GM18873 (cell line): ENCODE measurements around the gene TIPRL.
"Not testable (repeated sequence)": the region's sequence is repeated elsewhere in the genome, so short reads cannot be mapped to it uniquely, and the experiment has no call there.

Source experiments
- ATAC-seq: cut with Tn5 transposase; IDR thresholded peaks from one replicate; pipeline ENCODE4 v1.9.1; 2021; ENCODE audit warnings: mild to moderate bottlenecking, moderate library complexity, moderate number of reproducible peaks; ENCODE audit not compliant: unreplicated experiment, low FRiP score

TIPRL gene

DNA sequence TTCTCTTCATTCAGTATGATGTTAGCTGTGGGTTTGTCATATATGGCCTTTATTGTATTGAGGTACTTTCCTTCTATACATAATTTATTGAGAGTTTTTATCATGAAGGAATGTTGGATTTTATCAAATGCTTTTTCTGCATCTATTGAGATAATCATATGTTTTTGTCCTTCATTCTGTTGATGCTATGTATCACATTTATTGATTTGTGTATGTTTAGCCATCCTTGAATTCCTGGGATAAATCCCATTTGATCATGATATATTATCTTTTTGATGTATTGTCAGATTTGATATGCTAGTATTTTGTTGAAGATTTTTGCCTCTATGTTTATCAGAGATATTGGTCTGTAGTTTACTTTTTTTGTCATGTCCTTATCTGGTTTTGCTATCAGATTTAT is 21.1 kb upstream of the TIPRL start:
- ATAC-seq: no peak

DNA sequence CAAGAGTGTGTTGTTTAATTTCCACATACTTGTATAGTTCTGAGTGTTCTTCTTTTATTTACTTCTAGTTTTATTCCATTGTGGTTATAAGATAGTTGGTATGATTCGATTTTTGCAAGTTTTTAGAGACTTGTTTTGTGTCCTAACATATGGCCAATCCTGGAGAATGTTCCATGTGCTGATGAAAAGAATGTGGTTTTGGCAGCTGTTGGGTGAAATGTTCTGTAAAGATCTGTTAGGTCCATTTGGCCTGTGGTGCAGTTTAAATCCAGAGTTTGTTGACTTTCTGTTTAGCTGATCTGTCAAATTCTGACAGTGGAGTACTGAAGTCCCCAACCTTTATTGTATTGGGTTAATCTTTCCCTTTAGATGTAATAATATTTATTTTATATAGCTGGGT is 19.5 kb upstream of the TIPRL start:
- ATAC-seq: no peak

DNA sequence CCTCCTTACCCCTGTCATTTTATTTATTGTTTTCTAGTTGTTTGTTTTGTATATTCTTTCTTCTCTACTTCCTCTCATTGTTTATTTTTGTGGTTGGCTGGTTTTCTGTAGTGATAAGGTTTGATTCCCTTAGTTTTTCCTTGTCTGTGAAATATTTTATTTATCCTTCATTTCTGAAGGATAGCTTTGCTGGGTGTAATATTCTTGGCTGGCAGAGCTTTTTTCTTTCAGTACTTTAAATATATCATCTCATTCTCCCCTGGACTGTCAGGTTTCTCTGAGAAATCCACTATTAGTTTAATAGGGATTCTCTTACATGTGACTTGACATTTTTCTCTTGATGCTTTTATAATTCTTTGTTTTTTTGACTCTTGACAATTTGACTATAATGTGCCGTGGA is 18.8 kb upstream of the TIPRL start:
- ATAC-seq: no peak

DNA sequence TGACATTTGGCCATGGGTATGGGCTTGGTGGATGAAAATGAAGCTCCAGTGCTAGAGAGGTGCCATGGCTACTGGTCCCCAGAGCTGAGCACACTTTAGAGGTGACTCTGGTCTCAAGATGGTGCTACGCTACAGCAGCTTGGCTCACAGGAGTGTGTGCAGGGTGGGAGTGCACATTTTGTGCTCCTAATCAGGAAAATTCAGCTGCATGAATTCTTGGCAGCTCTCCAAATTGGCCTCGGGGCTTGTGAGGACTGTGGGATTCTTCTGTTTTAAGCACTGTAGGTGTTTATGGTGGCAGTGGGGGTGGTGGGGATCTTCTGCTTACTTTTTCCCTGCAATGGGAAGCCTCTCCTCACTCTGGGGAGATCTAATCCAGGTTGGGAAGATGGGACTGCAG is 17.3 kb upstream of the TIPRL start:
- no peak for ATAC-seq

DNA sequence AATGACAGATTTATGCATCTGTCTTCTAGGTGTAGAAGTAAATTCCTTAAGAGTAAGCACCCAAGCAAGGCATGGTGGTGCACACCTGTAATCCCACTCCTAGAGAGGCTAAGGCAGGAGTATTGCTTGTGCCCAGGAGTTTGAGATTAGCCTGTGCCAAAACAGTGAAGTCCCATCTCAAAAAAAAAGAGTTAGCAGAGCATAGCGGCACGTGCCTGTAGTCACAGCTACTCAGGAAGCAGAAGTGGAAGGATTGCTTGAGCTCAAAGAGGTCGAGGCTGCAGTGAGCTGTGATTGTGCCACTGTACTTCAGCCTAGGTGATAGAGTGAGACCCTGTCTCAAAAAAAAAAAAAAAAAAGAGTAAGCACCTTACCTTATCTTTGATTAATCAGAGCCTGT is 15.1 kb upstream of the TIPRL start:
- ATAC-seq: no peak

DNA sequence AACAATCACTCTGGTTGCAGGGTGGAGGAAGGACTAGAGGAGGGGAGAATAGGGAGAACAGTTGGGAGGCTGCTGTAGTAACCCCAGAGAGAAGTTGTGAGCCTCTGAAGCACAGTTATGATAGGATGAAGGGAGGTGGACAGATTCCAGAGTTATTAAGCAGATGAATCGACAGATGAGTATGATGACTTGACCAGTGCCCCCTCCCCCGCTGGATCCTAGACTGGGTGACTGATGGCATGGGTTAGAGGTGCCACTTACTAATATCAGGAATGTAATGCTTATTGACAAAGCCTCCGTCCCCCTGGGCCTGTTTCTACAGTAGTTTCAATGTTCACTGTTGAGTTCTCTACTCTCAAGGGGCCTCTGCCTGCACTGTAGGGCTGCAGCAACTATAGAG is 14.0 kb upstream of the TIPRL start:
- ATAC-seq: no peak

DNA sequence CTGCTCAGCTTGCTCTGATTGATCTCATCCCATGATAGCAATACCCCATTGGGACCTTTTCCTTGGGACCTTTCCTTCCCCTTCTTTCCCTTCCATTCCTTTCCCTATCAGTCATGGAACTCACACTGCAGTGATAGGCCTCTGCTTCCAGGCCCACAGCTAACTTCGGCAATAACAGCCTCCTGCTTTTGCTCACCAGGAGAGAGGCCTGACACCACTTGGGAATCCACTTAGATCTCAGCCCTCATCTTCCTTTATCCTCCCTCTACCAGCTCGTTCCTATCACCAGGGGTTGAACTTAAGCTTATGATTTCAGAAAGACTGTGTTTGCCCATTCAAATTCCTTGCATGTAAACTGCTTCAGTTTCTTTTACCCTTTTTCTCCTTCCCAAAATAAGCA is 11.0 kb upstream of the TIPRL start:
- no peak for ATAC-seq

DNA sequence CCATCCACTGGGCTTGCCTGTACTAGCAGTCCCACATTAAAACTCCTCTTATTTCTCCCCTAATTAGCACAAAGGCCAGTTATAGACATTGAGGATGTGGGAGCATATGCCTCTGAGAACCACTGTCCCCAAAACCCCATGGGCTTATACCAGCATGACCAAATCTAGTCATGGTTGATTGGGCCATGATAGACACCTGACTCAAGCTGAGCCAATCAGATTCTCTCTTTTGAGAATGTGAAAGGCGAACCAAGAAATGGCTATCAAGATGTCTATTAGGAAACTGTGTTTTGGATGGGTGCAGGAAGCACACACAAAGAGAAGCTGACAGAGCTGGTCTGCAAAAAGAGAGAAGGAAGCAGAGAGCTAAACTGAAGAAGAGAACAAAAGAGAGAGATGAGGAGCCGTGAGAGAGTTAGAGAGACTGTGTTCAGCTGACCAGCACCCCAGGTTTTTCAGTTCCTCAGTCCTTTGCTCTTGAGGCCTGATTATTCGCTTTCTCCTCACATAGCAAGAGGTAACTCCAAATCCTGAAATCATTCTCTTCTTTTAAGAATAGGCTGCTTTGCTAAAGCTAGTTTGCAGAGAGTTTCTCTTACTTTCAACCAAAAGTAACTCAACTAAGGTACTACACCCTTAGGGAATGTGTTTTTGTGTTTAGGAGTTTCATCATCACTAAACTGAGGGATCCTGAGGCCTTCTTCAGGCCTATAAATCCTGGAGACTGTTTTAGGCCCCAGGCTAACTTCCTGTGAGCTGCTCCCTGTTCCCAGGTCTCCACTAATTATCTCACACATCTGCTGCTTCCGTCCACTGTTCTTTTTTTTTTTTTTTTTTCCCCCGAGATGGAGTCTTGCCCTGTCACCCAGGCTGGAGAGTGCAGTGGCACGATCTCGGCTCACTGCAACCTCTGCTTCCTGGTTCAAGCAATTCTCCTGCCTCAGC is 7.9 kb upstream of the TIPRL start:
- no peak for ATAC-seq

DNA sequence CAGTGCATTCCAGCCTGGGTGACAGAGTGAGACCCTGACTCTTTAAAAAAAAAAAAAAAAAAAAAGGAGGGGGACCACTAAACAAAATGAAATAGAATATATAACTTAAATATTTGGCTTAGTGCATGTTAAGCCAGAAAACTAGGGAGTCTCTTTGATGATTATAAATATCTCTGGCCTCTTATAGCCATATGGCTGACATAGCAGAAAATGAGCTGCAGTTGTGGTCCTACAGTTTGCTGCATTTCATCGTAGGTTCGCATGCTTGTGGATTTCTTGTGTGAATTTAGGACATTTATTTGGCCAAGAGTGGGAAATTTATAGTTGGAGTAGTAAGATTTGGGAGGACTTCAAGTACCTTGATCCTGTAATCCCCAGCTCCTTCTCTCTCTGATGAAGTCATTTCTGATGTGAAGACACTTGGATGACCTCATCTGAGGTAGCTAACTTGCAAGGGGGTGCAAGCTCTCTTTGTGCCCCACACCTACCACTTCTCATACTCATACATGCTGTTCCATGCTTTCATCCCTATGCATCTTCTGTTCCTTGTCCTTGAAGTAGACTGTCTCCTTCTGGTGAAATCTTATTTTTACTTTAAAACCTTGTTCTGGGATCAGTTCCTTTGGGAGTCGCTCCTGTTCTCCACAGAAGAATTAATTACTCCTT is 6.4 kb upstream of the TIPRL start:
- ATAC-seq: no peak

DNA sequence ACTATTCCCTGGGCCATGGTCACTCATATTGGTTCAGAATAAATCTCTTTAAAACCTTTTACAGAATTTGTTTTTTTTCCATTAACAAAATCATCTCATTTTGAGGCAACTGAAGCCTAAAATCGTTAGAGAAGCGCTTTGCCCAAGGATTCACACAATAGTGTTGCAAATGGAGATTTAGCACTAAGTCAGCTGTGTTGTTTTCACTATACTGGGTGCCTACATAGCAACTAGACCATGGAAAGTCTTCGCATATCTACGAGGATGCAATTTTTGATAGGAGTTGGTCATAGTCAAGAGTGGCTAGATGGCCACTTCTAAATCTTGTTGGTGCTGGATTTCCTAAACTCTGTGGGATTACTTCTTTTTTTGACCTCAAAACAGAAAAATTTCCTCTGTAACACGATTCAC is 530 bp upstream of the TIPRL start:
- ATAC-seq: no peak

DNA sequence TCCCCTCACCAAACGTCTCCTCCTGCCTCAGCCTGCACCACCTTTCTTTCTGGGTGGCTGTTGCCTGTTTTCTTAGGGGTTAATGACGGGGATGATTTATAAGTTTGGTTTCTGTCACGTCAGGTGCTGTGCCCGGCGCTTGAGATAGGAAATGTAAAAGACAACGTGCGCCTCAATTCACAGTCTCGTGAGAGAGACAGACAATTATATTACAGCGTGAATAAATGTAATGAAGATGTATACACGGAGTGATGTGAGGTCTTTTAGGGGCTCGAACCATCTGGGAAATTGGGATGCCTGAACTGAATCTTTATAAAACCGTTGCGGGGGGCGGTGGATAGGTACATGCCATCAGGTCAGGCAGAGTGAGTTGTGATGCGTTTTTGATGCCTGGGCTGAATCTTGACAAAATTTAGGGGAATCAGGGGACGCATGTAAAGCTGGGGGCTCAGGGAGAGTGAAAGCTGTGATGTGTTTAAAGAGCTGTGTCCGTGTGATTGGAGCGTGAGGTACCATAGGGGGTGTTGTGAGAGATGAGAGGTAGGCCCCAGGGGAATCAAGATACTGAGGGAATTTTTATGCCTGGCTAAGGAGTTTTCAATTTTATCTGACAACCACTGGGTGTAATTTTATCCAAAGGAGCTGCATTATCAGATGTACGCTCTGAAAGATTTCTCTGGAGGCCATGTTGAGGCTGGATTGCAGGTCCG is 831 bp downstream of the TIPRL start:
- no peak for ATAC-seq

DNA sequence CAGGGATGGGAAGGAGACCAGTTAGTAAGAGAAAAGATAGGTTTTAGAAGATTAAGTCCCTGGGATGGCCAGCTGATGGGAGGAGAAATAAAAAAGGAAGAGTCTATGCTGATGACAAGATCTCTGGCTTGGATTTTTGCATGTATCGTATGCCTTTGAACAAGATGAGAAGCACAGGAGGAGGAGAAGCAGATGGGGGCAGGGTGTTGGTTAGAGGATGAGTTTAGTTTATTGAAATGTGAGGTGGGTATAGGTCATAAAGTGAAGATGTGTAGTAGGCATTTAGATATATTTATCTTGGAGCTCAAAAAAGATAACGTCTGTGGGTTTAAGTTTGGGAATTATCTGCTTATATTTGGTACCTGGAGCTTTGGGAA is 1.4 kb downstream of the TIPRL start:
- no peak for ATAC-seq

DNA sequence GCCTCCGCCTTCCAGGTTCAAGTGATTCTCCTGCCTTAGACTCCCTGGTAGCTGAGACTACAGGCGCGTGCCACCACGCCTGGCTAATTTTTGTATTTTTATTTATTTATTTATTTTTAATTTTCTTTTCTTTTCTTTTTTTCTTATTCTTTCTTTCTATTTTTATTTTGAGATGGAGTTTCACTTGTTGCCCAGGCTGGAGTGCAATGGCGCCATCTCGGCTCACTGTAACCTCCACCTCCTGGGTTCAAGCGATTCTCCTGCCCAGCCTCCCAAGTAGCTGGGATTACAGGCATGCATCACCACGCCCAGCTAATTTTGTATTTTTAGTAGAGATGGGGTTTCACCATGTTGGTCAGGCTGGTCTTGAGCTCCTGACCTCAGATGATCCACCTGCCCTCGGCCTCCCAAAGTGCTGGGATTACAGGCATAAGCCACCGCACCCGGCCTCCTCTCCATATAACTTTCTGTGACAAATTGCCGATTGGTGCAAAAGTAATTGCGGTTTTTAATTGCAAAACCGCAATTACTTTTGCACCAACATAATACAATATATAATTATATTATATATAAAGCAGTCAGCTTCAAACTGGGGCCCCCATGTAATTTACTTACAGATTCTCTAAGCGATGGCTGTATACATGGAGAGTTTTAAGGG is 2.4 kb downstream of the TIPRL start:
- ATAC-seq: not testable (repeated sequence)

DNA sequence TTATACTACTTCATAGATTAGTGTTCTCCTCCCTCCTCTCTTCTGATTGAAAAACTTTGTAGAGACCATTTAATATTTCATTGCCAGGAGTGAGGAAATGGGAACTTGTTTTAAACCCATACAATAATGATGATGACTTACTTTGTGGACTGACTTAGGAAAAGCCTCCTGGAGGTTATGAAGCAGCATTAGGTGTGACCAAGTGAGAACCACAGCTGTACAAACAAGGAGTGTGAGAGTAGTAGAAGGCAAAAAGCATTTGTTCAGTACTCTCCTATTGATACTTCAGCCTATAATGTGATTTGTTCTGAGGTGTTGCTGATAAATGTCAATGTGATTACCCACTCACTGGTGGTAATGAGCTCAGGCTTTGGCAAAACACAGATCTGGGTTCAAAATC is 8.4 kb downstream of the TIPRL start:
- ATAC-seq: no peak

DNA sequence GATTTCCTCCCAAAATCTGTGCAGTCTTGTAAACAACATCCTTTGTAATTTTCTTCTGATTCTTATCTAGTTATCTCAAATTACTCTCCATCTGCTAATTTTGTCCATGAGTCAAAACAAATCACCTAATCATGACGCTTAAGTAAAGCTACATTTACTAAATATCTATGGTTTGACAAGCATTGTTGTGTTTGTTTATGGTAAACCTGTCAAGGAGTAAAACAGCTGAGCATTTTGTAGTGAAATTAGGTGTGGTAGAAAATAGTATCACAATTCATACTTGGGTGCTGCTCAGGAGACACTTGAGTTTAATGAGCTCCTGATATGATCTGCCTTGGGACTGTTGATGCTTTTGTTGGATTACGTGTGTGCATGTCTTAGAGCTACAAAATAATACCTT is 11.6 kb downstream of the TIPRL start:
- ATAC-seq: no peak

DNA sequence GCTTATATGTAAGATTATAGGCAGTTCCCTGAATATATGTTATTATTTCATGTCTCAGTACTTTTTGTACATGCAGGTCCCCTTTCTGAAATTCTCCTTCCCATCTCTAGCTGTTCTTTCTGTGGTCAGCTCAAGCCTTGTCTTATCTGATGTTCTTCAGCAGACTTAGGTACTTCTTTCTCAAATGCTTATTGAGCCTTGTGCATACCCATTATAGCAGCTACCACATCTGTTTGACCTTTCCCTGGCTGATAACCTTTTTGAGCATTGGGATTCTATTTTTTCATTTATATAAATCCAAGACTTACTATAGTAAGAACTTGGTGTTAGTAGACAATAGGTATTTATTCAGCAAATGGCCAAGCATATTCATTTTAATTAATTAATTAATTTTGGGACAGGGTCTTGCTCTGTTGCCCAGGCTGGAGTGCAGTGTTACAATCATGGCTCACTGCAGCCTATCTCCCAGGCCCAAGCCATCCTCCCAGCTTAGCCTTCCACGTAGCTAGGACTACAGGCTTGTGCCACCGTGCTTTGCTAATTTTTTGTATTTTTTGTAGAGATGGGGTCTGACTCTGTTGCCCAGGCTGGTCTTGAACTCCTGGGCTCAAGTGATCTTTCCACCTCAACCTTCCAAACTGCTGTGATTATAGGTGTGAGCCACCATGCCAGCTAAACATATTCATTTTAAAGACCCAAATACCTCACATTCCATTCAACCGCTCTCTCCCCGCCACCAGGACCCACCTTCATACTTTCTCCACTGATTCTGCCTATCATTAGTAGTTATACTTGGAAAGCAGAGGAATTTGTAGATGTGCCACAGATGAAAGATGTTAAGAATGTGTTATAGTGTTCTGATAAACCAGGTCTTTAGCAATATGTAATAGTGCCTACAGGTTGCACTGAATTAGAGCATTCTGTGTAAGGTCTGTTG is 16.7 kb downstream of the TIPRL start:
- ATAC-seq: no peak

DNA sequence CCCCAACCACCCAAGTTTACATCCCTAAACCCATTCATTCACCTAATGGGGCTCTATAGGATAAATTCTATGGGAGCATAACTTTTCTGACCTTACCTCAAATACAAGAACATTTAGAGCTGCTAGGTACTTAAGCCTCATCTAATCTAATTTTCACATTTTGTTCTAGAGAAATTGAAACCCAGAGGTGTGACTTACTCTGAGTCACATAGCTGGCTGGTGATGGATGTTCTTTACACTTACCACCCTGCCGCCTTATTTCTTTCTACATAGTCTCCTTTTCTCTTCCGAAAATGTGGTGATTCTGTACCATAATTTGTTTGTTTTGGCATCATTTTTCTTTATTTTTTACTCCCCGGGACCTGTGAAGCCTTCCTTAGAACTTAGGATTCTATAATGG is 20.3 kb downstream of the TIPRL start:
- no peak for ATAC-seq

DNA sequence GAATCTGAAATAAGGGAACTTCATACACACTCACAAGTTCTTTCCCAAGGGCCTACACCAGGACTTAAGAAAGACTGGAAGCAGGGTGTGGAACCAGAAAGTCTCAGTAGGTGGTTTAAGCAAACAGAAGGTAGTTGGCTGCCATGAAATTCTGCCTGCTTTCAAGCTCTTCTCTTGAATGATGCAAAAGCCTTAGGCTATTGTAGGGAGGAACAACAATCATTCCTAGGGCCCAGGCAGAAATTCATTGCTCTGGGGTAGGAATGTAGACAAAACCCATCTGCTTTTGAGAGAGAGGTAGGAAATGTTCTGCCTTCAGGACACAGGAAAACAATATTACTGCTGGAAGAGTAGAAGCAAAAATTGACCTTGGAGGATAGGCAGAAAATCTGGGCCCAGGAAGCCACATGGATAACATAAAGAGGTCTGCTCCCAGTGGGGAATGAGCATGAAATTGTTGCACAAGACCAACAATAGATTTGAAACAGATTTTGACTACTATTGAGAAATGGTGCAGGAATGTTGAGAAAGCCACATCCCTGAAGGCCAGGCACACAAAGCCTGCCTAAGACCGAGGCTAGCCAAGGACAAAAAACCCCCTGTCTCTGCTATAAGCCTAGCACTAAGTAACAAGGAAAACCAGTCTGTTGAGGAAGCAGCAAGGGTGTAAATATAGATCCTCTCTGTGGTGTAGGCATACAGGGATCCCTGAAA is 24.3 kb downstream of the TIPRL start:
- no peak for ATAC-seq

DNA sequence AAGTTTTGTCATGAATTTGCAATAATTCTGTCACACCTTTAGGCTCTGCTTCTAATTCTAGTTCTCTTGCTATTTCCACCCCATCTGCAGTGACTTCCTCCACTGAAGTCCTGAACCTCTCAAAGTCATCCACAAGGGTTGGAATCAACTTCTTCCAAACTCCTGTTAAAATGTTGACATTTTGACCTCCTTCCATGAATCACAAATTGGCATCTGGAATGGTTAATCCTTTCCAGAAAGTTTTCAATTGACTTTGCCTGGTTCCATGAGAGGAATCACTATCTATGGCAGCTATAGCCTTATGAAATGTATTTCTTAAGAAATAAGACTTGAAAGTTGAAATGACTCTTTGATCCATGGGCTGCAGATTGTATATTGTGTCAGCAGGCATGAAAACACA is 27.3 kb downstream of the TIPRL start:
- ATAC-seq: no peak
